NCI-H1417 (cell line): Measurements from ENCODE around the gene KIF22.
A peak's percentile ranks its signal among the peaks of the same experiment; 100 is the strongest.
"Not testable (repeated sequence)": the region's sequence is repeated elsewhere in the genome, so short reads cannot be mapped to it uniquely, and the experiment has no call there.

Source experiments
- DNase-seq, 3 experiments: peaks; one replicate each; lab custom pipeline; 2025; lab: John Stamatoyannopoulos, UW

The KIF22 gene

DNA sequence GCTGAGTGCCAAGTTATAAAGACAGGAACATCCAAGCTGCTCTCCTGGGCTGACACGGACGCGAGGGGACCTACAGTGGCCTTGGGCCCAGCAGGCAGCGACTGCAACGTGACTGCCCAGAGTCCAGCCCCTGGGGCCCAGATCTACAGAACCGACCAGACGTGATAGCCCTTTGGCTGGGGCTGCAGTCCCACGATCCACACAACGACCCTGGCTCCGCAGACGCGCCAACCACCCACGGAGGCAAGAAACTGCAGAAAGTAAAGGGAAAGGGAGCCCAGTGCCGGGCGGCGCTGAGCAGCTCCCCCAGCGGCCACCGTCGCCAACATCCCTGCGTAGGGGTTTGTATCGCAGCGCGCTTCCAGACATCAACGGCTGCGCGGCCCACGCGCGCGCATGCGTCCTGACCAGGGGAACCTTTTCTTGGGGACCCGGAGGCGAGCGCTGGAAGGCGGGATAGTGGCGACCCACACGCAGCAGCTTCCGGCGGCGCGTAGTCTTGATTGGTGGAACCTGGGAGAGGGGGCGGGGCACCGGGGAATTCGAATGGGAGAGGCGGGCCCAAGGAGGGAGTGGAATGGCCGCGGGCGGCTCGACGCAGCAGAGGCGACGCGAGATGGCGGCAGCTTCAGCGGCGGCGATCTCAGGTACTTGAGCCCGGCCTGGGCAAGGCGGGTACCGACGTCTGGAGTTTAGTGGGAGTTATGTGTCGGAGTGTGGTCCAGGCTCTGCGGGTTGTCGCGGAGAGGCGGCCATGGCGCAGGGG lies at the start of gene KIF22:
KIF22 (plus strand) TSS at position 569 of the 766 bp plus-strand sequence; CDS start at position 578, 9 bp downstream.
- DNase-seq: peak; percentile 94 to 99 (median 99)

- no peak for DNase-seq
Observed at GRCh38 chr16:29742683-29743275, 47.8 kb upstream of the KIF22 start.

- no peak for DNase-seq
Observed at GRCh38 chr16:29743475-29743826, 47.1 kb upstream of the KIF22 start.

GRCh38 chr16:29743827-29744531 lies 46.6 kb upstream of the KIF22 start:
- no peak for DNase-seq

DNA sequence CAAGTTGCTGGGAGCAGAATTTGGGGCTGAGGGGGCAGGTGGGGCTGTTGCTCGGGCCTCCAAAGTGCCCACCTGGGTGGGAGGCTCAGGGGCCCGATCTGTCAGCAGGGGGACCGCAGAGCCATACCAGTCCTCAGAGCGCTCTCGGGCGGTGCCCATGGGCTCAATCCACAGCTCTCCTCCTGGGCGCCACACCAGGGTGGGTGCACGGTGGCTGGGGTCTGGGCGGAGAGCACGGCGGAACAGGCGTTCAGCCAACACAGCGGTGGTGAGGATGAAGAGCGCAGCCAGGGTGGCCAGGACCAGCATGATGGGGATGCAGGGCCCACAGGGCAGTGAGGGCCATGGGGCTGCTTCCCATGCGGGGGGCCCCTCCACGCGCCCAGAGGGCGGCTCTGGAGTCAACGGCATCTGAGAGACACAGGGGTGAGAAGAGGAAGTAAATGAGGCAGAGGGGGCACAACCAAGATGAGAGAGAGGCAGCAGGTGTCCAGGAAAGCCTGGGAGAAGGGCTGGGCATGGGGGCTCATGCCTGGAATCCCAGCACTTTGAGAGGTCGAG lies 45.9 kb upstream of the KIF22 start:
- no peak for DNase-seq

GRCh38 chr16:29745121-29745852 lies 45.3 kb upstream of the KIF22 start:
- DNase-seq: no peak

DNA sequence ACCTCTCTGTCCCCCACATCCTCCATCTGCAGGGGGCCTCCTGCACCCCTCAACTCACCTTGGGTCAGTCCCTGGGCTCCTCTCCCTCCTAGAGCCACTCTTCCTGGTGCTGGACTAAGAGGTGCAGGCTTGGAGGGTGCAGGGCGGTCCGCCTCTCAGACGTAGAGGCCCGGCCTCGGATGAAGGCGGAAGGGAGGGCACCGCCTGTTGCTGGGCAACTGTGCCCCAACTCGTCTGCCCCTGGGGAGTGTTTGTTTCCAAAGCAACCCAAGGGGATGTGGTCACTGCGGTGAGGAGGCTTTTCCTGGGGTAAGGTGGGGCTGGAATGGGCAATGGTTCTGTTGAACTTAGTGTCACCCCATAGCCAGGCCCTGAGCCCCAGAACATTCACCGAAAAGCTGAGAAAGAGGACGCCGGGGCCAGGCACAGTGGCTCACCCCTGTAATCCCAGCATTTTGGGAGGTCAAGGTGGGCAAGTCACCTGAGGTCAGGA lies 44.7 kb upstream of the KIF22 start, which contains the start of gene C16orf54:
C16orf54 (minus strand) TSS at position 138 of the 493 bp plus-strand sequence. CDS start 1,039 bp downstream, outside the sequence.
- DNase-seq: no peak

DNA sequence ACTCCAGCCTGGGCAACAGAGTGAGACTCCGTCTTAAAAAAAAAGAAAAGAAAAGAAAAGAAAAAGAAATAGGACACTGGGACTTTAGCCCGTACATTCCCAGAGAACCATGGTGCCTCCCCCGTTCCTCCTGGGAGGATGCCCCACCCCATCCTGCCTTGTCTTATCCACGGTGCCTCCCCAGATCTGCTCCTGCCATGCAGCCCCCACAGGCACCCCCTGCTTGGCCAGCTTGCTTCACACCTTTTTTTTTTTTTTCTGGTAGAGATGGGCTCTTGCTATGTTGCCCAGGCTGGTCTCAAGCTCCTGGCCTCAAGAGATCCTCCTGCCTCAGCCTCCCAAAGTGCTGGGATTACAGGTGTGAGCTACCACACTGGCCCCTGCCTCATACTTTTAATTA lies 44.0 kb upstream of the KIF22 start:
- not testable (repeated sequence) for DNase-seq

DNA sequence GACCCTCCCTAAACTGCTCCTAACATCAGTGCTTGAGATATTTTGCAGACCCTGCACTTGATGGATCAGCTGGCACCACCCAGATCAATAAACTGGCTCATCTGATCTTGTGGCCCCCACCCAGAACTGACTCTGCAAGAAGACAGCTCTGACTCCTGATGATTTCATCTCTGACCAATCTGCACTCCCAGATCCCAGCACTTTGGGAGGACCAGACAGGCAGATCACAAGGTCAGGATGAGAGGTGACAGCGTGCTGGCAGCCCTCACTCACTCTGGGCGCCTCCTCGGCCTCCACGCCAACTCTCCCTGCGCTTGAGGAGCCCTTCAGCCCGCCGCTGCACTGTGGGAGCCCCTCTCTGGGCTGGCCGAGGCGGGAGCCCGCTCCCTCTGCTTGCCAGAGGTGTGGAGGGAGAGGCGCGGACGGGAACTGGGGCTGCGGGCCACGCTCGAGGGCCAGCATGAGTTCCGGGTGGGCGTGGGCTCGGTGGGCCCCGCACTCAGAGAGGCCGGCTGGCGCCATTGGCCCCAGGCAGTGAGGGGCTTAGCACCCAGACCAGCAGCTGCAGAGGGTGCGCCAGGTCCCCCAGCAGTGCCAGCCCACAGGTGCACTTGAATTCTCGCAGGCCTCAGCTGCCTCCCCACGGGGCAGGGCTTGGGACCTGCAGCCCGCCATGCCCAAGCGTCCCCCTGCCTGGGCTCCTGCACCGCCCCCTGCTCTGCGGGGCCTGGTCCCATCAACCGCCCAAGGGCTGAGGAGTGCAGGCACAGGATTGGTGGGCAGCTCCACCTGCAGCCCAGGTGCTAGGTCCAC lies 42.4 kb upstream of the KIF22 start:
- no peak for DNase-seq

GRCh38 chr16:29748760-29749149 lies 41.8 kb upstream of the KIF22 start:
- not testable (repeated sequence) for DNase-seq

DNA sequence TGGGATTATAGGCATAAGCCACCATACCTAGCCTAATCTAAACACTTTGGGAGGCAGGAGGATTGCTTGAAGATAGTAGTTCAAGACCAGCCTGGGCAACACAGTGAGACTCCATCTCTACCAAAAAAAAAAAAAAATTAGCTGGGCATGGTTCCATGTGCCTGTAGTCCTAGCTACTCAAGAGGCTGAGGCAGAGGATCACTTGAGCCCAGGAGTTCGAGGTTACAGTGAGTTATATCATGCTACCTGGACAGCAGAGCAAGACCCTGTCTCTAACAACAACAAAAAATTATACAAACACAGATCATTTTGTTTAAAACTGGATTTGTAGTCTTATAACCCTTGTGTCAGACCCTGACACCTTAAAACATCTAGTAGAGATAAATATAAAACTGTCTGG lies 37.0 kb upstream of the KIF22 start:
- no peak for DNase-seq

GRCh38 chr16:29756654-29757053 lies 33.9 kb upstream of the KIF22 start:
- no peak for DNase-seq

GRCh38 chr16:29757086-29757485 lies 33.5 kb upstream of the KIF22 start:
- DNase-seq: not testable (repeated sequence)

DNA sequence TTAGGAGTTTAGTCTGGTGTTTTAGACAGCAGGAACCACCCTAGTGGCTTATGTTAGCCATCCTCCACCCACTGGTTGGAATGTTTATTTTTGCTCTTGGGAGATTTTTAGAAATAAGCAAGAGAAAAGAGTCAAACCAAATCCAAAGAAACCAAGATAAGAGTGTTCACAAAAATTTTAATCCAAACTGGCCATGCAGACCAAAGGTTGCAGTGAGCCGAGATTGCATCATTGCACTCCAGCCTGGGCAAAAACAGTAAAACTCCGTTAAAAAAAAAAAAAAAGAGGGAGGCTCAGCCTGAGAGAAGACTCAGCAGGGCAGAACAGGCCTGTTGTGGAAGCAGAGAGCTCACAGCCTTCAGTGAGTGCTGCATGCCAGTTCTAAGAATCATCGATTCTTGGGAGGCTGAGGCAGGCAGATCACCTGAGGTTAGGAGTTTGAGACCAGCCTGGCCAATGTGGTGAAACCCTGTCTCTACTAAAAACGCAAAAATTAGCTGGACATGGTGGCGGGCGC lies 32.5 kb upstream of the KIF22 start:
- DNase-seq: no peak

DNA sequence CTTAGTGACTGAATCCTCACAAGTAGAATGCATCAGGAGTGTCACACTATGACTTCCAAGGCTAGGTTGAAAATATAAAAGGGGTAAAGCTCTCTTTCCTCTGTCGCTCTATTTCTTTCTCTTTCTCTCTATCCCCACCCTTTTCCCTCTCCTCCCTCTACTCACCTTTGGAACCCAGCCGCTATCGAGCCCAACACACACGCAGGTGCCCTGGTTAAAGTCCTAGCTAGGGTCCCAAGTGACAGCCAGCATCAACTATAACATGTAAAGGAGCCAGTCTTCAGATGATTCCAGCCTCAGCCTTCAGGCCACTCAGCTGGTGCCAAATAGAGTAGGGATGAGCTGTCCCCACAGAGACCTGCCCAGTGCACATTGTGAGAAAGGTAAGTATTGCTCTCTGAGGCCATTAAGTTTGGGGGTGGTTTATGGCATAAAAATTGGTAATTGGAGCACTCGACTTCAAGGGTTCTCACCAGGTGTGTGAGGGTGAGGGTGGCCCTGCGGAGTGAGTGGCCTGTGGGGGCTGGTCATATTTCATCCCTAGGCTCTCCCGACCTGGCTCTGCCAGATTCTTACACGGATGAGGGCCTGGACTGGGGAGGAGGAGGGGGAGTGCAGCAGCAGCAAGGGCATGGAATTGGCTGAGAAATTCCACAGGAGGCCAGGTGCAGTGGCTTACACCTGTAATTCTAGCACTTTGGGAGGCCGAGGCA lies 29.8 kb upstream of the KIF22 start:
- peak; percentile 60 to 85 (median 83) for DNase-seq

GRCh38 chr16:29761280-29761651 lies 29.3 kb upstream of the KIF22 start:
- not testable (repeated sequence) for DNase-seq

- no peak for DNase-seq
Observed at GRCh38 chr16:29761882-29762281, 28.7 kb upstream of the KIF22 start.

- DNase-seq: no peak
Observed at GRCh38 chr16:29763326-29763725, 27.2 kb upstream of the KIF22 start.

DNA sequence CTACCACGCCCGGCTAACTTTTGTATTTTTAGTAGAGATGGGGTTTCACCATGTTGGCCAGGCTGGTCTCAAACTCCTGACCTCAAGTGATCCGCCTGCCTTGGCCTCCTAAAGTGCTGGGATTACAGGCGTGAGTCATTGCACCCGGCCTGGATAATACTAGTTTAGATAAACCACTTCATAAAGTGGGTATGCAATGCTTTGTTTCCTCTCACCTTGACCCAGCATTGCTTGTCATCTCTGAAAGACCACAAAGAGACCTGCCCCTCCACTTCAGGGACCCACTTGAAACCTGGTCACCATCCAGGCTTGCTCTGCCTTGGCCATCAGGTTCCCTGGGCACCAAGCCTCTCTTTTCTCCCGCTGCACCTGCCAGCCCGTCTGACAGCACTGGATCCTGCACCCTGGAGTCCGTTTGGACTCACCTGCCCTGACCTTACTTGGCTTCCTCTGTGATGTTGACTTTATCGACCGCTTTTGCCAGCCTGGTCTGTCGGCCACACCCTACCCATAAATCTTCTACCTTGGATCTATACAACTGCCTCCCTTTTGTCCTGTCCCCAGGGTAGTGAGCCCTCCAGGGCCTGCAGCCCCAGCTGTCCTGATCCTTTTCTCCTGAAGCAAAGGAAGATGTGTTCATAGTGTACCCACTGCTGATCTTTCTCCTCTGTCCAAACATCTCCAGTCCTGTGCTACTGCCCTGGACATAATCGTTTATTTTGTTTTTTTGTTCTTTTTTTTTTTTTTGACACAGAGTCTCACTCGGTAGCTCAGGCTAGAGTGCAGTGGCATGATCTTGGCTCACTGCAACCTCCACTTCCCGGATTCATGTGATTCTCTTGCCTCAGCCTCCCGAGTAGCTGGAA lies 25.2 kb upstream of the KIF22 start:
- DNase-seq: peak; percentile 77 to 95 (median 85)
